ENCODE data around the gene ELOVL2.

DNA sequence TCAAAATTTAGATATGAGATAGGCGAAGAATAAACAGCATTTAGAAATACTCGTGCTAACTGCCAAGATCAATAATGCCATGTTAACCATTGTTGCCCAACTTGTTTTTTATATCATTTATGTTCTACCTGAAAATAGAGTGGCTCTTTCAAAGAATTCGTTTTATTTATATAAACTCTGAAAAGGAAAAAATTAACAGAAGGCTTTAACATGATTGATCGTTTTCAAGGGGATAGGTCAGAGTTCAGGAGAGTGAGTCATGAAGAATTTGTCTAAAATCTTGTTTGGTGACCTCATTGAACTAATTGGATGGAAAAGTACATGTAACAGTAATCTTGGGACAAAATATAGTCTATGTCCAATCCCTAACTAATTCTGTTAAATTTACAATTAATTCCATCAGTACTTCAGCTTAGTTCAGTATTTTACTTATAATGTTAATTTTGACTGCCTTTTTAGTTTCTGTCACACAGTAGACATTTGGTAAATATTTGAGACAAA lies 11.1 kb upstream of the ELOVL2 start:
- TF ChIP-seq, protein P1, sequence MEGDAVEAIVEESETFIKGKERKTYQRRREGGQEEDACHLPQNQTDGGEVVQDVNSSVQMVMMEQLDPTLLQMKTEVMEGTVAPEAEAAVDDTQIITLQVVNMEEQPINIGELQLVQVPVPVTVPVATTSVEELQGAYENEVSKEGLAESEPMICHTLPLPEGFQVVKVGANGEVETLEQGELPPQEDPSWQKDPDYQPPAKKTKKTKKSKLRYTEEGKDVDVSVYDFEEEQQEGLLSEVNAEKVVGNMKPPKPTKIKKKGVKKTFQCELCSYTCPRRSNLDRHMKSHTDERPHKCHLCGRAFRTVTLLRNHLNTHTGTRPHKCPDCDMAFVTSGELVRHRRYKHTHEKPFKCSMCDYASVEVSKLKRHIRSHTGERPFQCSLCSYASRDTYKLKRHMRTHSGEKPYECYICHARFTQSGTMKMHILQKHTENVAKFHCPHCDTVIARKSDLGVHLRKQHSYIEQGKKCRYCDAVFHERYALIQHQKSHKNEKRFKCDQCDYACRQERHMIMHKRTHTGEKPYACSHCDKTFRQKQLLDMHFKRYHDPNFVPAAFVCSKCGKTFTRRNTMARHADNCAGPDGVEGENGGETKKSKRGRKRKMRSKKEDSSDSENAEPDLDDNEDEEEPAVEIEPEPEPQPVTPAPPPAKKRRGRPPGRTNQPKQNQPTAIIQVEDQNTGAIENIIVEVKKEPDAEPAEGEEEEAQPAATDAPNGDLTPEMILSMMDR (conservative IDR thresholded peaks at IDR 0.05; ENCODE audit: low read length) = no peak
- no peak for TF ChIP-seq EZH2phosphoT487 (IDR thresholded peaks at IDR 0.05; ENCODE audit: borderline replicate concordance)
